Lung (tissue), 12 donors: ENCODE results near the gene NELL2. TPM values are rescaled to one million over a fixed set of nuclear protein-coding genes. Genes with fewer than 3 reads are reported as not detected.

Experiments used
- ATAC-seq: fragments of 200-7000 bp; cut with Tn5 transposase; one replicate; pipeline ENCODE4 v1.9.1; 2020; ENCODE audit warnings: moderate number of reproducible peaks; ENCODE audit not compliant: insufficient read depth, low FRiP score
- DNase-seq, 3 donors: peaks; one replicate each; pipeline ENCODE4 v3.0.0-alpha.2; 2013 to 2017
- H3K27ac ChIP-seq, 2 donors: one replicate each; pipeline ENCODE4 v1.5.1; 2013; ENCODE audit warnings: mild to moderate bottlenecking in 2 of 2, moderate library complexity in 2 of 2, control low read depth in 1 of 2, inconsistent platforms in 1 of 2, low read depth in 1 of 2, low read length in 1 of 2
- H3K27me3 ChIP-seq, 3 donors: one replicate each; pipeline ENCODE4 v1.5.1; 2013; ENCODE audit warnings: low read length in 2 of 3; ENCODE audit not compliant: control insufficient read depth in 3 of 3, insufficient read depth in 3 of 3
- H3K36me3 ChIP-seq, 4 donors: one replicate each; pipeline ENCODE4 v1.5.1; 2013; ENCODE audit warnings: low read length in 4 of 4, mild to moderate bottlenecking in 1 of 4, moderate library complexity in 1 of 4; ENCODE audit not compliant: control insufficient read depth in 4 of 4, insufficient read depth in 4 of 4
- H3K4me1 ChIP-seq, 5 donors: one replicate each; pipeline ENCODE4 v1.5.1; 2013; ENCODE audit warnings: low read length in 5 of 5, mild to moderate bottlenecking in 2 of 5, moderate library complexity in 1 of 5; ENCODE audit not compliant: control insufficient read depth in 5 of 5, insufficient read depth in 5 of 5
- H3K4me3 ChIP-seq: one replicate; pipeline ENCODE4 v1.5.1; 2013; ENCODE audit warnings: mild to moderate bottlenecking, control low read depth, moderate library complexity
- H3K9ac ChIP-seq, 2 donors: one replicate each; pipeline ENCODE4 v1.5.1; 2013; ENCODE audit warnings: low read length in 2 of 2, control low read depth in 1 of 2; ENCODE audit not compliant: insufficient read depth in 1 of 2
- H3K9me3 ChIP-seq, 4 donors: one replicate each; pipeline ENCODE4 v1.5.1; 2013; ENCODE audit warnings: low read length in 3 of 4, mild to moderate bottlenecking in 1 of 4, moderate library complexity in 1 of 4; ENCODE audit not compliant: control insufficient read depth in 4 of 4, insufficient read depth in 3 of 4
- CTCF ChIP-seq: IDR thresholded peaks from 2 replicates; pipeline ENCODE4 v1.5.1; 2012; ENCODE audit warnings: mild to moderate bottlenecking; ENCODE audit errors: control extremely low read depth, extremely low read depth
- WGBS, 2 donors: extraction: QIAGEN DNeasy Blood & Tissue Kit; methylation state at CpG; one replicate each; pipeline ENCODE4 v1.1.7; 2013; 5-methylcytosine and 5-hydroxymethylcytosine counted together
- polyA plus RNA-seq, 2 donors: library from polyadenylated mRNA; stranded (reverse); fragments of 200-250 nt; gene quantifications; one replicate each; pipeline ENCODE4 v1.2.1, GENCODE V29; 2013
- total RNA-seq, 2 donors: library from RNA; depleted of rRNA in 1 of 2; stranded (reverse); fragments of >200 nt in 1 of 2; gene quantifications; one replicate each; pipeline ENCODE4 v1.2.1, GENCODE V29; 2014 to 2021
- donor health status: control.
- donor health status: control.
- donor health status: Bipolar disorder and iron deficiency.
- donor health status: healthy.
- donor health status: DM: yes; HTN: yes; CAD: no.

The NELL2 gene
- total and polyA plus RNA-seq, 4 donors = 2.2 to 15.9 (median 8.6) TPM

- Histone ChIP-seq H3K27ac (no peak overlapping the region), H3K9me3 (no peaks in the 10 kb centered on the region), H3K27me3 (no peaks in the 10 kb centered on the region), H3K9ac (no peak overlapping the region), H3K4me3 (no peak overlapping the region), H3K36me3 (no peaks in the 10 kb centered on the region), H3K4me1 (no peaks in the 10 kb centered on the region)
- no peak for DNase-seq
- WGBS, 2 donors = 91 to 95% methylated on average over 5 of the region's 5 CpGs
- no peak for TF ChIP-seq CTCF
- ATAC-seq = no peak
Observed at GRCh38 chr12:44550377-44550776, 325.7 kb downstream of the NELL2 start.

GRCh38 chr12:44546060-44546459 is 330.1 kb downstream of the NELL2 start:
- 91 to 94% methylated on average over 1 of the region's 1 CpG for WGBS, 2 donors
- ATAC-seq = no peak

GRCh38 chr12:44544018-44544417 is 332.1 kb downstream of the NELL2 start:
- ATAC-seq = no peak
- Histone ChIP-seq H3K27me3 (no peaks in the 10 kb centered on the region), H3K4me3 (no peak overlapping the region), H3K9me3 (no peaks in the 10 kb centered on the region), H3K4me1 (no peaks in the 10 kb centered on the region), H3K9ac (no peak overlapping the region), H3K27ac (no peak overlapping the region), H3K36me3 (no peaks in the 10 kb centered on the region)
- TF ChIP-seq CTCF = no peak
- WGBS, 2 donors = 93 to 97% methylated on average over 3 of the region's 3 CpGs
- DNase-seq = no peak

More at GRCh38 chr12:44546060-44546459, 330.1 kb downstream of the NELL2 start:
- H3K9me3 ChIP-seq = no peaks in the 10 kb centered on the region
- no peaks in the 10 kb centered on the region for H3K36me3 ChIP-seq
- no peaks in the 10 kb centered on the region for H3K4me1 ChIP-seq
- DNase-seq = no peak
- no peak overlapping the region for H3K27ac ChIP-seq
- no peak overlapping the region for H3K4me3 ChIP-seq
- H3K9ac ChIP-seq = no peak overlapping the region
- no peaks in the 10 kb centered on the region for H3K27me3 ChIP-seq
- TF ChIP-seq CTCF = no peak

- H3K36me3 ChIP-seq = no peaks in the 10 kb centered on the region
- no peaks in the 10 kb centered on the region for H3K9me3 ChIP-seq
- H3K4me1 ChIP-seq = no peaks in the 10 kb centered on the region
- ATAC-seq = no peak
- H3K9ac ChIP-seq = no peak overlapping the region
- TF ChIP-seq CTCF = no peak
- no peak overlapping the region for H3K4me3 ChIP-seq
- no peak for DNase-seq
- 65 to 76% methylated on average over 1 of the region's 1 CpG for WGBS, 2 donors
- H3K27ac ChIP-seq = no peak overlapping the region
- no peaks in the 10 kb centered on the region for H3K27me3 ChIP-seq
Observed at GRCh38 chr12:44542716-44543115, 333.4 kb downstream of the NELL2 start.
